ENCODE results near the gene MAN1A1. TPM values are rescaled to one million over a fixed set of nuclear protein-coding genes. Genes with fewer than 3 reads are reported as not detected.

The MAN1A1 gene
- total and polyA plus RNA-seq, 2 of the 4 experiments (the other 2 are of a cell fraction): 5.9 to 6.4 TPM

GRCh38 chr6:119218548-119218947 is 131.0 kb downstream of the MAN1A1 start:
- H2AFZ ChIP-seq (replicated peaks; ENCODE audit: low read length, poor library complexity): no peak overlapping the region
- H3K27me3 ChIP-seq (ENCODE audit: control insufficient read depth, insufficient read depth, low read length): no peaks in the 10 kb centered on the region
- H3K56ac ChIP-seq (ENCODE audit: extremely low read depth, insufficient read depth, low read length): no peak overlapping the region
- H3K18ac ChIP-seq (ENCODE audit: low read depth, low read length): no peak overlapping the region
- WGBS, 2 experiments (ENCODE audit: extremely low coverage in 2 of 2, insufficient read length in 1 of 2): no CpG with 5 or more reads among the region's 4 CpGs
- TF ChIP-seq CHD1 (IDR thresholded peaks at IDR 0.05; ENCODE audit: low read depth, low read length) (no peak), USF2 (IDR thresholded peaks at IDR 0.05; ENCODE audit: low read depth, low read length) (no peak), FOS (IDR thresholded peaks at IDR 0.05; ENCODE audit: low read depth, low read length) (no peak), SMC3 (IDR thresholded peaks at IDR 0.05; ENCODE audit: low read depth, low read length) (no peak), NFE2L2 (IDR thresholded peaks at IDR 0.05; ENCODE audit: low read depth, low read length) (no peak), RFX5 (IDR thresholded peaks at IDR 0.05; ENCODE audit: low read depth, low read length) (no peak), MXI1 (IDR thresholded peaks at IDR 0.05; ENCODE audit: borderline replicate concordance, low read depth, low read length) (no peak), ELK1 (IDR thresholded peaks at IDR 0.05; ENCODE audit: borderline replicate concordance, low read depth, low read length) (no peak), POLR2A (IDR thresholded peaks at IDR 0.05; ENCODE audit: low read depth, low read length) (no peak), RAD21 (IDR thresholded peaks at IDR 0.05; ENCODE audit: low read length) (no peak), CTCF (conservative IDR thresholded peaks at IDR 0.05; ENCODE audit: low read depth, low read length) (no peak), BHLHE40 (IDR thresholded peaks at IDR 0.05; ENCODE audit: low read depth, low read length) (no peak), MAZ (IDR thresholded peaks at IDR 0.05; ENCODE audit: borderline replicate concordance, low read depth, low read length) (no peak), CEBPB (IDR thresholded peaks at IDR 0.05; ENCODE audit: low read depth, low read length) (no peak), MAFK (IDR thresholded peaks at IDR 0.05; ENCODE audit: low read depth, low read length) (no peak), RCOR1 (IDR thresholded peaks at IDR 0.05; ENCODE audit: insufficient replicate concordance, low read length) (no peak)
- in situ Hi-C loops (cut with MboI; ENCODE audit: low sequenced_read_pairs): no loop called here
- POLR2A ChIA-PET (ENCODE audit: unreplicated experiment): no interaction called here
- CTCF ChIA-PET: interaction anchor here (1.5 kb wide), 1 partner anchor 18 kb away, joined by 4 read pairs; no protein-coding TSS in a partner anchor
- no peak overlapping the region for H4K91ac ChIP-seq (ENCODE audit: insufficient read depth, low read depth, low read length)
- no peak overlapping the region for H3K4me3 ChIP-seq (ENCODE audit: insufficient read depth, low read depth, low read length)
- H2BK120ac ChIP-seq (ENCODE audit: low read depth, low read length): no peak overlapping the region
- no peak overlapping the region for H2AK9ac ChIP-seq (replicated peaks; ENCODE audit: low read depth, low read length, poor library complexity)
- H3K4me1 ChIP-seq (ENCODE audit: control insufficient read depth, insufficient read depth, low read length): no peaks in the 10 kb centered on the region; the same call in 1 of the 2 replicates
- no peak overlapping the region for H3K23ac ChIP-seq (ENCODE audit: low read depth, low read length)
- no peaks in the 10 kb centered on the region for H3K36me3 ChIP-seq (ENCODE audit: control insufficient read depth, insufficient read depth, low read length)
- H2AK5ac ChIP-seq (ENCODE audit: low read depth, low read length): no peak overlapping the region
- no peak overlapping the region for H3K4ac ChIP-seq (ENCODE audit: low read depth, low read length)
- no TSS peak for BruUV-seq (replicated peaks)
- H4K8ac ChIP-seq (ENCODE audit: low read depth in 2 of 2, low read length in 2 of 2): no peak overlapping the region
- H2BK20ac ChIP-seq (ENCODE audit: low read depth, low read length): no peak overlapping the region
- H4K20me1 ChIP-seq (ENCODE audit: insufficient read depth, low read length): no peaks in the 10 kb centered on the region
- H2BK15ac ChIP-seq (ENCODE audit: low read depth, low read length): no peak overlapping the region
- no peak overlapping the region for H2BK5ac ChIP-seq (ENCODE audit: low read depth, low read length, poor library complexity, severe bottlenecking)
- H3K9ac ChIP-seq (ENCODE audit: low read depth, low read length): no peak overlapping the region
- H3K79me1 ChIP-seq (ENCODE audit: low read depth in 1 of 2, low read length in 2 of 2): no peaks in the 10 kb centered on the region
- no peaks in the 10 kb centered on the region for H3K9me1 ChIP-seq (ENCODE audit: insufficient read depth, low read length)
- no peak for ATAC-seq (ENCODE audit: low read depth)
- H3K14ac ChIP-seq (replicated peaks; ENCODE audit: low read depth, low read length): no peak overlapping the region
- no peak overlapping the region for H3K27ac ChIP-seq (ENCODE audit: insufficient read depth, low read length)
- intact Hi-C loops (cut with micrococcal nuclease): no loop called here
- no peak overlapping the region for H4K5ac ChIP-seq (ENCODE audit: low read depth, low read length)
- dilution Hi-C loops (cut with HindIII; ENCODE audit: low sequenced_read_pairs, unreplicated experiment): no loop called here
- H3K9me3 ChIP-seq (ENCODE audit: control insufficient read depth, insufficient read depth, low read length): no peaks in the 10 kb centered on the region
- no peak overlapping the region for H3K4me2 ChIP-seq (ENCODE audit: low read depth, low read length)
- DNase-seq: no peak
